T-helper 1 cell treated with Interleukin-12 subunit alpha and Interleukin-12 subunit beta and Interleukin-4 antibody, amounts not matched to agents 30 μg/mL and 1 μg/mL, for 36 hours (primary cell): ENCODE measurements around the gene CRIM1.

ENCODE experiments used
- H3K27ac Mint-ChIP-seq: one replicate; pipeline ENCODE4 v1.8.0; 2021; ENCODE audit warnings: mild to moderate bottlenecking, mixed read lengths
- H3K27me3 Mint-ChIP-seq: one replicate; pipeline ENCODE4 v1.8.0; 2021; ENCODE audit warnings: low read depth, mixed read lengths
- H3K36me3 Mint-ChIP-seq: one replicate; pipeline ENCODE4 v1.8.0; 2021; ENCODE audit warnings: low read depth, mixed read lengths
- H3K4me1 Mint-ChIP-seq: one replicate; pipeline ENCODE4 v1.8.0; 2021; ENCODE audit warnings: low read depth, mixed read lengths
- H3K4me3 Mint-ChIP-seq: one replicate; pipeline ENCODE4 v1.8.0; 2021; ENCODE audit warnings: mild to moderate bottlenecking, moderate library complexity, mixed read lengths
- H3K9me3 Mint-ChIP-seq: one replicate; pipeline ENCODE4 v1.8.0; 2021; ENCODE audit warnings: mixed read lengths

The CRIM1 gene

DNA sequence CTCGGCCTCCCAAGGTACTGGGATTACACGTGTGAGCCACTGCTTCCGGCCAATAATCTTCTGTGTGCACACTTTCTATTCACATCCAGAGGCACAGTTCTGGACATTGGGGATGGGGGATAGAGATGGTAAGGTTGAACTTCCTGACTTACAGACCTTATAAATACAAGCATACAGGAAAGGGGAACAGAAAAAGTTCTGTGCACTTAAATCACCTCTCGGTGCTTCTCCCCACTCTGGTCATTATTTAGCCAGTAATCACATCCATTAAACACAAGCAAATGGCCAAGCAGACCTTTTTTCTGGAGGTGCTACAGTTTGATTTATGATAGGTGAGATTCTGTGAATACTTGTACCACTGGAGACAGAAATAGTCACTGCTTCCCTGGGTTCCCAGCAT lies 110.6 kb downstream of the CRIM1 start:
- Mint-ChIP-seq H3K27me3 (no peaks in the 10 kb centered on the region), H3K36me3 (peaks cover 3% of the 10 kb centered on the region), H3K9me3 (no peaks in the 10 kb centered on the region), H3K4me3 (no peak overlapping the region), H3K4me1 (peaks cover 2% of the 10 kb centered on the region), H3K27ac (no peak overlapping the region)

DNA sequence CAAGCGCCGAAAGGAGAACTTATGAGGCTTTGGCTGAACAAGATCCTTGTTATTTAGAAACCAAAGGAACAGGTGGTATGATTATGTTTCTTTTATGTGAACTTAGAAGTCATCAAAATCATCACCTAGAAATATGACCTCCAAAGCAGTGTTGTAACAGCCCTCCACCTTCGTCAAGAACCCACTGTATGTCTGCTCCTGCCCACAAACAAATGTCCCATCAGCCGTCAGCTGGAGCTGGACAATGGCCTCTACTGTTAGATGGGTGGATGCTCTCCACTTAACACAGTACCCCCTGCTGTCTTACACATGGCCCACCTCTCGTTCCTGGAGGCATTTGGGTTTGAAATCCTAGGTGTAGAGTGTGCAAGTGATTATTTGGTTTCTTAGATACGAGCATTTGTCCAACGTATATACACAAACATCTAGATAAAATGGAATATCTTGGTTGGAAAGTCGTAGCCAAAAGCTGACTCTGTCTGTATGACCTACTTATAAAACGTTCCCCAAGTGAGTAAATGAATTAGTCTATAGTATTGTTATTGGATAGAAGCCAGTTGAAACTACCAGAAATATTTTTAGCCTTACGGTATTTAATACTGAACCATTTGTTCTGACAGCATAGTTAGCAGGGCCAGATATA lies 113.0 kb downstream of the CRIM1 start:
- no peaks in the 10 kb centered on the region for H3K27me3 Mint-ChIP-seq
- no peak overlapping the region for H3K4me3 Mint-ChIP-seq
- peaks cover 5% of the 10 kb centered on the region for H3K36me3 Mint-ChIP-seq
- no peak overlapping the region for H3K27ac Mint-ChIP-seq
- peaks cover 11% of the 10 kb centered on the region for H3K9me3 Mint-ChIP-seq
- H3K4me1 Mint-ChIP-seq = peaks cover 2% of the 10 kb centered on the region

DNA sequence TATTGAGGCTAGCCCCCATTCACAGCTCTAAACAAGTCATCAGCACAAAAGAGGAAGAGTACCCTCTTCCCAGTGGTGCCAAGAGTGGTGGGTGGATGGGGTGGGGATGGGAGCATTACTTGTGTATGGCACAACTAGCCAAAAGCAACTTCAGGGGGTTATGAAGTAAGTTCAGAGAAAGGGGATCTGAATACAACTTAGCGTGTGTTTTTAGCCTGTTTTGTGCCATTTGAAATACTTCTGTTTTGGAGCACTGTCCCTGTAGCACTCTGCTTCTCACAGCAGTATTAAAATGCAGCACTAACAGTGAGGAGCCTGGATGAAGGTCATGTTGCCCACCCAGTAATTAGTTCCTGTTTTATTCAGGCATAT lies 113.5 kb downstream of the CRIM1 start:
- Mint-ChIP-seq H3K27ac (no peak overlapping the region), H3K9me3 (peaks cover 15% of the 10 kb centered on the region), H3K36me3 (peaks cover 5% of the 10 kb centered on the region), H3K4me1 (peaks cover 2% of the 10 kb centered on the region), H3K4me3 (no peak overlapping the region), H3K27me3 (no peaks in the 10 kb centered on the region)

DNA sequence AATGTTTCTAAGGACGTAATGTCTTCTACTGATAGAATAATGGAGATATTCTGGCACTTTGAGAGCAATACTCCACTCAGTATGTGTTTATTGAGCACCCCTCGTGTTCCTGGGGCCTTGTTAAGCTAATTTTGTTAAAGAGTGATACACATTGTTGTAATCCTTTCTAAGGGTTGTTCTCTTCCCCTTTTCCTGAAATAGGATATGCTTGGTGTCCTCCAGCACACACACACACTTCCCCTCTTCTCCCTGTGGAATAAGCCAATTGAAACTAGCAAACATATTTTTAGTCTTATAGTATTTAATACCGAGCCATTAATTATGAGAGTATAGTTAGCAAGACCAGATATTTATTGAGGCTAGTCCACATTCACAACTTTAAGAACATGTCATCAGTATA lies 114.1 kb downstream of the CRIM1 start:
- no peak overlapping the region for H3K4me3 Mint-ChIP-seq
- H3K27ac Mint-ChIP-seq = no peak overlapping the region
- H3K9me3 Mint-ChIP-seq = peaks cover 20% of the 10 kb centered on the region
- H3K4me1 Mint-ChIP-seq = no peaks in the 10 kb centered on the region
- H3K27me3 Mint-ChIP-seq = no peaks in the 10 kb centered on the region
- peaks cover 5% of the 10 kb centered on the region for H3K36me3 Mint-ChIP-seq

DNA sequence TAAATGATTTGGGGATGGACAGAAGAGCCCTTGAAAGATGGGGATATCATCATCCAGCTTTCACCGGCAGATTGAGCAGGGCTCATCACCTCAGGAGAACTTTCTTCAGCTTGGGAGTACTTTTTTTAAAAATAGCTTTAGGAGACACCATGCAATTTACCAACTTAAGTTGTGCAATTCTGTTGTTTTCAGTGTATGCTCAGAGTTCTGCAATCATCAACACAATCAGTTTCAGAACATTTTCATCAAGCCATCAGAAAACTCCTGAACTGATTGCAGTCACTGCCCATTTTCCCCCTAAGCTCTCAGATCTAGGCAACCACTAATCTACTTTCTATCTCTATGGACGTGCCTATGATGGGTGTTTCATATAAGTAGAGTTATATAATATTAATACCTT lies 117.7 kb downstream of the CRIM1 start:
- Mint-ChIP-seq H3K27ac (no peak overlapping the region), H3K4me3 (no peak overlapping the region), H3K36me3 (peaks cover 17% of the 10 kb centered on the region), H3K9me3 (peaks cover 51% of the 10 kb centered on the region), H3K4me1 (no peaks in the 10 kb centered on the region), H3K27me3 (no peaks in the 10 kb centered on the region)

DNA sequence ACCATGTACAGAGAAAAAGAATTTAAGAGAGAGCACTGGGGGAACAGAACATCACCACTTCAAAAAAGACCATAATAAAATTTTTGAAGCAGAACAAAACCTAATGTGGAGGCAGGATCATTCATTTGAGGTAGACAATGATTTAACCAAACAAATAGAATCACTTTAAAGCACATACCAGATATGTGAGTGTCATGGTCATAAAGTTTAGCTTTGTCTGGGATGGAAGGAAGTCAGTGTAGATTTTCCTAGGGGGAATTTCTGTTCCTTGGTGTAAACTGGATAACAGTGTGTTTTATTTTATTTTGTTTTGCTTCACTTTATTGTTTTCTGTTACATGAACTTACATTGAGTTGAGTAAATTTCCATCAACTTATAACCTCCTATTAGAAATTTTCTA lies 120.8 kb downstream of the CRIM1 start:
- Mint-ChIP-seq H3K4me3 (no peak overlapping the region), H3K27ac (no peak overlapping the region), H3K4me1 (no peaks in the 10 kb centered on the region), H3K36me3 (peaks cover 18% of the 10 kb centered on the region), H3K9me3 (peaks cover 51% of the 10 kb centered on the region), H3K27me3 (no peaks in the 10 kb centered on the region)

DNA sequence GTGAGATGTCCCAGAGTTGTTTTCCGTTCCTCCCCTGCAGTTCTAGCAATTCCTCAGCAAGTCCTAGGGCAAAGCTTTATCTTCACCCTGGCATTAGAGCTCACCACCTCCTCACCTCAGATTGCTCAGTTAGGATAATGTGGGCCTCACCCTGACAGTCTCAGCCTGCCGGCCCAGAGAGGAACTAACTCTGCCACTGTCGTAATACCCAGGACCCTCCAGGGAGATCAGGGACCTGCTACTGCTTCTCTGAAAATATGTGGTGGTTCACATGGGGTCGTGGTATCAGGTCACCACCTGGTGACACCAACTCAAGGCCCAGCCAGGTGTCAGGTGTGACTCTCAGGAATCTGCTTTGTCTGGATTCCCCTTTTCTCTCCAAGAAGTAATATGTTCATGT lies 121.7 kb downstream of the CRIM1 start:
- peaks cover 17% of the 10 kb centered on the region for H3K36me3 Mint-ChIP-seq
- H3K27me3 Mint-ChIP-seq = no peaks in the 10 kb centered on the region
- H3K4me3 Mint-ChIP-seq = no peak overlapping the region
- no peak overlapping the region for H3K27ac Mint-ChIP-seq
- H3K4me1 Mint-ChIP-seq = no peaks in the 10 kb centered on the region
- H3K9me3 Mint-ChIP-seq = peaks cover 50% of the 10 kb centered on the region

DNA sequence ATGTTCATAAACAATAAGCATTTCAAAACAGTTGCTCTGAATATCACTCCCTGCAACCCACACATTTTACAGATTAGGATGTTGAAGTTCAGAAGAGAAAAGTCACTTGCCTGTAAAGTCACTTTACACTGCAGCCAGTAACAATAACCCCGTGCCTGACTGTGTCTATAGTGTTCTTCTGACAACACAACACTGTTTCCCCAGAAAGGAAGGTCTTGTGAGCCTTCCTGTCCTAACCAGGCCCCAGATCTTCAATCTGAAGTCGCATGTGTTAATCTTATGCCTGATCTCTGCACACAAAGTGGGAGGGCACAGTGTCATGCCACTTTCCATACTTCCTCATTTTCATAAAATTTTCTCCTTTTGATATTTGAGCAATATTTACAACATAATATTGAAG lies 122.2 kb downstream of the CRIM1 start:
- peaks cover 46% of the 10 kb centered on the region for H3K9me3 Mint-ChIP-seq
- H3K27me3 Mint-ChIP-seq = no peaks in the 10 kb centered on the region
- H3K27ac Mint-ChIP-seq = no peak overlapping the region
- H3K4me1 Mint-ChIP-seq = no peaks in the 10 kb centered on the region
- peaks cover 15% of the 10 kb centered on the region for H3K36me3 Mint-ChIP-seq
- no peak overlapping the region for H3K4me3 Mint-ChIP-seq

DNA sequence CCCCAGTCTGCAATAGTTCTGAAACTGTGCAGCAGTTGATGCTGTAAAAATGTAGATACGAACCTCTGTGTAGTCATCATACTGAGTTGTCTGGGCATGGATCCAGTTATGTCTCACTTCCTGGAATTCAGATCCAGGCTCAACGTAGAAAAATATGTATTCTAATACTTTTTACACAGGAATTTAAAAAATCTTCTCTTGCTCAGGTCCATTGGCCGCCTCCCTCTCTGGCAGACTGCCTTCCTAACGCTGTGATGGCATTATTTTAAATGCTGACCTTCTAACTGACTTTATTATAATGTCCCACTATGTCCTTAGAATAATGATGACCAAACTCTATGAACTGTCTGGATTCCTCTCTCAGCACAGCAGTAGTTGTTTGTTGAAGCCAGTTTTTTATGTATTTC lies 122.8 kb downstream of the CRIM1 start:
- Mint-ChIP-seq H3K36me3 (peaks cover 17% of the 10 kb centered on the region), H3K27ac (no peak overlapping the region), H3K4me1 (no peaks in the 10 kb centered on the region), H3K4me3 (no peak overlapping the region), H3K9me3 (peaks cover 41% of the 10 kb centered on the region), H3K27me3 (no peaks in the 10 kb centered on the region)

DNA sequence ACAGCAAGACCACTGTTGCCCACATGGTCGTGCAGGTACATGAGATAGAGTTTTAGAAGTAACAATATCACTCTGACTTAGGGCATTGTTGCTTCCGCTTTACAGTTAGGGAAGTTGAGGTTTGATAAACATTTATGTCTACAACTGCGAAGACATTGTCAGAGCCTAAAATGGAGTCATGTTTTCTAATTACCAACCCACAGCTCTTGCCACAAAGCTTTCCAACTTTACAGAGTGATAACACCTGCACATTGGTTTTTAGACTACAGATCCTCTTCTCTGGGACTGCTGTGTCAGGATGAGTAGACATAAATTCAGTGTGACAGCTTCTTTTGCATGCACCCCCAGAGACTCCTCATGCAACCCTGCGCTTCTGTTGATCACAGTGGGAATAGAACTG lies 123.4 kb downstream of the CRIM1 start:
- Mint-ChIP-seq H3K27ac (no peak overlapping the region), H3K4me3 (no peak overlapping the region), H3K4me1 (no peaks in the 10 kb centered on the region), H3K36me3 (peaks cover 17% of the 10 kb centered on the region), H3K9me3 (peaks cover 37% of the 10 kb centered on the region), H3K27me3 (no peaks in the 10 kb centered on the region)

DNA sequence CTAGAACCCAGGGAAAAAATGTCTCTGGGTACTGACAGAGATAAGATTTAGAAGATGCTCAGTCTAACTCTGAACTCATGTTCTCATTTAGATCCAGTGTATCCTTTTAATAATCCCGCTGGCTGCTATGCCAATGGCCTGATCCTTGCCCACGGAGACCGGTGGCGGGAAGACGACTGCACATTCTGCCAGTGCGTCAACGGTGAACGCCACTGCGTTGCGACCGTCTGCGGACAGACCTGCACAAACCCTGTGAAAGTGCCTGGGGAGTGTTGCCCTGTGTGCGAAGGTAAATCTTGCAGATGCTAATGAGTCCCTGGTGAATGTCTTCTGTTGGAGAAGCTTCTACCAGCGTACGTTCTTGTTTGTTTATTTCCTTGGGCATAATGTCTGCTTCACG lies 123.8 kb downstream of the CRIM1 start:
- Mint-ChIP-seq H3K9me3 (peaks cover 33% of the 10 kb centered on the region), H3K4me3 (no peak overlapping the region), H3K36me3 (peaks cover 17% of the 10 kb centered on the region), H3K4me1 (no peaks in the 10 kb centered on the region), H3K27ac (no peak overlapping the region), H3K27me3 (no peaks in the 10 kb centered on the region)

DNA sequence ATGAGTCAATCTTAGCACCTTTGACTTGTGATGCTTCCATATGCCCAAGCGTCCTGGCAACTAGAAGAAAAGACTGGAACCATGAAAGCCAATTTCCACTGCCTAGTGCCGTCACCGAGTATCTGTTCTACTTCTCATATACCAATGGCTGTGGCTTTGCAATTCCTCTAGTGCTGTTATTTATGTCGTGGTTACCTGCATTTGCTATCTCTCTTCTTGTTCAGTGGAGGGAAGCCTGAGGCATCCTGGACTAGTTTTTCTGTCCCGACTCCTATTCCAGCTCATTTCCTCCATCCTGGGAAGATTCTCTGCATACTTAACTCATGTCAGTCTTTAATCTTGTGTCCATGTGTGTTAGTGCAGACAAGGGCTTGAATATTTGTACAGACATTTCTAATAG lies 124.5 kb downstream of the CRIM1 start:
- Mint-ChIP-seq H3K36me3 (peaks cover 17% of the 10 kb centered on the region), H3K9me3 (peaks cover 29% of the 10 kb centered on the region), H3K27me3 (no peaks in the 10 kb centered on the region), H3K4me1 (no peaks in the 10 kb centered on the region), H3K27ac (no peak overlapping the region), H3K4me3 (no peak overlapping the region)

DNA sequence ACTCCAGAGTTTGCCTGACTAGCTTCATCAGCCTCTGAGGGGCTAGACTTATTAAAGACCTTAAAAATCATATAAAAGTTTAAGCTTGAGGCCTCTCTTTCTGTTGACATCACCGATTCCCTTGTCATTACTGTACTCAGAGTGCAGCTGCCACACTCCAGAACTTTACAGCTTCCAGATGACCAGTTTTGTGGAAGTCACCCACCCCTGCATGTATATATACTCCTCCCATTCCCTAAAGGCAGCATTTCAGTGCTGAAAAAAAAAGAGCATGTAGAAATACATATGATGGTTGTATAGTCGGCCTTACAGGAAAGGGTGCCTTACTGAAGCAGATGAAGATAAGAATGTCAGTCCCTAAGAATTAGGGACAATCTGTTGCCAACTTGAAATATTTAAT lies 125.1 kb downstream of the CRIM1 start:
- H3K36me3 Mint-ChIP-seq = peaks cover 14% of the 10 kb centered on the region
- no peaks in the 10 kb centered on the region for H3K4me1 Mint-ChIP-seq
- H3K9me3 Mint-ChIP-seq = peaks cover 23% of the 10 kb centered on the region
- H3K4me3 Mint-ChIP-seq = no peak overlapping the region
- no peaks in the 10 kb centered on the region for H3K27me3 Mint-ChIP-seq
- H3K27ac Mint-ChIP-seq = no peak overlapping the region

DNA sequence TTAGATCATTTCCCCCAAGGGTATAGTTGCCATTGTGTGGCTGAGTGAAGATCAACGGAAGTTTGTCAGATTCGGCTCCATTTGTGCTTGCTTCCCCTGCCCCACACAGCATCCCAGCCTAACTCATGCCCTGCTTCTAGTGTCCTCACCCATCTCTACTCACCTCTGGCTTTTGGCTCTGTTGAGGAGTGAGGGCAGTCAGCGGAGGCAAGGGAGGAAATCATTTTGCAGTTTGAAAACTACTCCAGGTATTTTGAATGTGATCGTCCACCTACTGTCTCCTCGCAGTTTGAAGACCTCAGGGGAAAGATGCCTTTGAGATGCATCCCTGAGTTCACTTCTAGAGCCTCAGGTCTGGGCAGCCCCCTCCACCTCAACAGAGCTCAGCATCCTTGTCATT lies 126.1 kb downstream of the CRIM1 start:
- Mint-ChIP-seq H3K4me3 (no peak overlapping the region), H3K27ac (no peak overlapping the region), H3K9me3 (peaks cover 13% of the 10 kb centered on the region), H3K36me3 (peaks cover 8% of the 10 kb centered on the region), H3K4me1 (no peaks in the 10 kb centered on the region), H3K27me3 (no peaks in the 10 kb centered on the region)

DNA sequence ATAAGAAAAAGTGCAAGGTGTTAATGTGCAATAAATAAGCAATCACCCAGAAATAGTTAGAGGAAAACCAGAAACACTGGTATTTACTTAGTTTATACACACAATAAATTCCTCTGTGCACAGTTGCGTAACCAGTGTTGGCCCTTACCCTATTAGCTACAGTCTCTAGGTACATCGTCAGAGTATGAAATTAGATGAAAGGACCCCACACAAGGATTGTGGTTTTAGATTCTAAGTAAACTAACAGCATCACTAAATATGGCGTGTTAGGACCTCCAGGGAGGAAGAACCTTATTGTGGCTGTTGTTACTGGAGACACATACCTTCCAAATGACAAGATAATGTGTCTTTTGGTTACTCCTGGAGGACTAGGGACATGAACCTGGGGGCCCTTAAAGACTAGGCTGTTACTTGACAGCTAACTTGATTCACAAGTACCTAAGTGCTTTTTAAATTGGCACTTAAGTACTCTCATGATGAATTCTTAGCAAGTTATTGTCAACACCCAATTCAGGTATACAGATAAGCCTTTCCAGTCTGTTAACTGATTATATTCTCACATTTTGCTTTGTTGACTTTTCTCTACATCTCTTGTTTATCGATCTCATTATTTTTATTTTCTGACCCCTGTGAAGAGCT lies 127.1 kb downstream of the CRIM1 start:
- H3K27me3 Mint-ChIP-seq = no peaks in the 10 kb centered on the region
- peaks cover 3% of the 10 kb centered on the region for H3K9me3 Mint-ChIP-seq
- H3K4me3 Mint-ChIP-seq = no peak overlapping the region
- no peaks in the 10 kb centered on the region for H3K4me1 Mint-ChIP-seq
- H3K27ac Mint-ChIP-seq = no peak overlapping the region
- H3K36me3 Mint-ChIP-seq = peaks cover 7% of the 10 kb centered on the region

DNA sequence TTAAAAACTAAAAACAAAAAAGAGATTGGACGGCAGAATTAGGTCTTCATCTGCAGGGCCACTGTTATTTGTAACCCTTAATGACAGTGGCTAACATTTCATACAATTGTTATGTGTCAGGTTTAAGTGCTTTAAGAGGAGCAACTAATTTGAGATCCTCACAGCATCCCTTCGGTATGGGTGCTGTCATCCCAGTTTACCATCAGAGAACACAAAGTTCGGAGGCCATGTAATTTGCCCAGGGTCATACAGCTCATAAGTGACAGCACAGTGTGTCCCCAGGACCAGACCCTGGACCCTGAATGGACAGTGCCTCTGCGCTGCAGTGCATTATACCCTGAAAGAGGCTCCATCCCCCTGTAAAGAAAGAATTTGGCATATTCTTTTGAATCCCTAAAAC lies 127.7 kb downstream of the CRIM1 start:
- H3K27ac Mint-ChIP-seq = no peak overlapping the region
- H3K4me1 Mint-ChIP-seq = no peaks in the 10 kb centered on the region
- peaks cover 5% of the 10 kb centered on the region for H3K36me3 Mint-ChIP-seq
- no peak overlapping the region for H3K4me3 Mint-ChIP-seq
- H3K27me3 Mint-ChIP-seq = no peaks in the 10 kb centered on the region
- H3K9me3 Mint-ChIP-seq = no peaks in the 10 kb centered on the region
